GM23338 (cell line): ENCODE data around the gene IMPA2. TPM values are rescaled to one million over a fixed set of nuclear protein-coding genes. Genes with fewer than 3 reads are reported as not detected.
A peak's percentile ranks its signal among the peaks of the same experiment; 100 is the strongest.

Experiments
- ATAC-seq: fragments of 200-7000 bp; cut with Tn5 transposase; 3 replicates; pipeline ENCODE4 v1.9.1; 2020
- DNase-seq: peaks from one replicate; pipeline ENCODE4 v3.0.0-alpha.2; 2015; ENCODE audit warnings: low spot score
- H2AFZ ChIP-seq: fragments of 200-600 bp; sonication (generic); 2 replicates; pipeline ENCODE4 v1.8.0; 2016; ENCODE audit warnings: antibody characterized with exemption, mild to moderate bottlenecking, moderate library complexity
- H3F3A ChIP-seq: fragments of 200-600 bp; sonication (generic); replicated peaks from 2 replicates; pipeline ENCODE4 v1.8.0; 2017; ENCODE audit warnings: antibody characterized with exemption, mixed run types, low read depth
- H3K27ac ChIP-seq: fragments of 200-600 bp; sonication (generic); 2 replicates; pipeline ENCODE4 v1.6.1; 2016; ENCODE audit warnings: low read depth
- H3K27me3 ChIP-seq: fragments of 200-600 bp; sonication (generic); 2 replicates; pipeline ENCODE4 v1.8.0; 2016; ENCODE audit warnings: mild to moderate bottlenecking, mixed run types, moderate library complexity; ENCODE audit not compliant: insufficient read depth
- H3K36me3 ChIP-seq: fragments of 200-600 bp; sonication (generic); 2 replicates; pipeline ENCODE4 v1.8.0; 2016; ENCODE audit warnings: mild to moderate bottlenecking; ENCODE audit not compliant: insufficient read depth
- H3K4me1 ChIP-seq: fragments of 200-600 bp; sonication (generic); 2 replicates; pipeline ENCODE4 v1.8.0; 2016; ENCODE audit warnings: mild to moderate bottlenecking, moderate library complexity; ENCODE audit not compliant: insufficient read depth
- H3K4me2 ChIP-seq: fragments of 200-600 bp; sonication (generic); 2 replicates; pipeline ENCODE4 v1.7.1; 2017; ENCODE audit warnings: mixed run types
- H3K4me3 ChIP-seq: fragments of 200-600 bp; sonication (generic); 2 replicates; pipeline ENCODE4 v1.6.1; 2016; ENCODE audit warnings: mixed run types
- H3K79me2 ChIP-seq: fragments of 200-600 bp; sonication (generic); replicated peaks from 2 replicates; pipeline ENCODE4 v1.8.0; 2017; ENCODE audit warnings: mild to moderate bottlenecking; ENCODE audit not compliant: insufficient read depth
- H3K9me2 ChIP-seq: fragments of 200-600 bp; sonication (generic); 2 replicates; pipeline ENCODE4 v1.8.0; 2017; ENCODE audit not compliant: insufficient read depth
- H4K20me1 ChIP-seq: fragments of 200-600 bp; sonication (generic); replicated peaks from 2 replicates; pipeline ENCODE4 v1.8.0; 2017; ENCODE audit warnings: mild to moderate bottlenecking; ENCODE audit not compliant: insufficient read depth
- H3K27ac Mint-ChIP-seq: 2 replicates; pipeline ENCODE4 v1.8.0; 2020; ENCODE audit warnings: inconsistent platforms, mild to moderate bottlenecking, moderate library complexity, mixed read lengths
- H3K27me3 Mint-ChIP-seq: 3 replicates; pipeline ENCODE4 v1.8.0; 2022; ENCODE audit warnings: low read depth, mild to moderate bottlenecking, moderate library complexity, mixed read lengths, inconsistent platforms; ENCODE audit not compliant: insufficient read depth, poor library complexity
- H3K36me3 Mint-ChIP-seq: 3 replicates; pipeline ENCODE4 v1.8.0; 2021; ENCODE audit warnings: low read depth, mild to moderate bottlenecking, inconsistent platforms, moderate library complexity, mixed read lengths
- H3K4me1 Mint-ChIP-seq: 3 replicates; pipeline ENCODE4 v1.8.0; 2020; ENCODE audit warnings: mild to moderate bottlenecking, inconsistent platforms, mixed read lengths
- H3K4me3 Mint-ChIP-seq: 3 replicates; pipeline ENCODE4 v1.8.0; 2021; ENCODE audit warnings: moderate library complexity, mild to moderate bottlenecking, inconsistent platforms, mixed read lengths
- H3K9me3 Mint-ChIP-seq: 3 replicates; pipeline ENCODE4 v1.8.0; 2020; ENCODE audit warnings: moderate library complexity, mild to moderate bottlenecking, inconsistent platforms, mixed read lengths
- CREB1 ChIP-seq: fragments of 250-450 bp; sonication (Bioruptor Pico); IDR thresholded peaks from 2 replicates; pipeline ENCODE4 v1.5.0; 2020; ENCODE audit warnings: low read depth, mild to moderate bottlenecking, moderate library complexity
- ETS1 ChIP-seq: IDR thresholded peaks from 2 replicates; pipeline ENCODE4 v1.6.1; 2016; ENCODE audit warnings: antibody characterized with exemption
- REST ChIP-seq: IDR thresholded peaks from one replicate; pipeline ENCODE4 v1.6.1; 2018; ENCODE audit warnings: antibody characterized with exemption; ENCODE audit not compliant: unreplicated experiment
- ZNF114 ChIP-seq: fragments of 250-450 bp; sonication (Bioruptor Pico); IDR thresholded peaks from 2 replicates; pipeline ENCODE4 v1.5.0; 2020; ENCODE audit warnings: mild to moderate bottlenecking, moderate library complexity
- polyA plus RNA-seq: library from polyadenylated mRNA; unstranded; fragments of >200 nt; fragmentation: Nextera tagmentation; extraction: Ambion mirVana; gene quantifications from 2 replicates; pipeline ENCODE4 v1.2.1, GENCODE V29; 2016
- total RNA-seq: library from RNA; depleted of rRNA; stranded (reverse); fragments of >200 nt; shearing (Covaris generic); gene quantifications from 2 replicates; pipeline ENCODE4 v1.2.3, GENCODE V29; 2014
- TF ChIP-seq, protein P1 (sequence below): fragments of 250-450 bp; sonication (Bioruptor Pico); IDR thresholded peaks from 2 replicates; pipeline ENCODE4 v1.5.0; 2020; ENCODE audit warnings: mild to moderate bottlenecking, moderate library complexity

Gene IMPA2
- total and polyA plus RNA-seq, 2 experiments from 2014 or later, result 50.4 to 122 TPM

GRCh38 chr18:12032786-12033642 lies 51.7 kb downstream of the IMPA2 start:
- Mint-ChIP-seq H3K4me3 (no peak overlapping the region), H3K9me3 (no peaks in the 10 kb centered on the region), H3K4me1 (peaks cover 9% of the 10 kb centered on the region), H3K27ac (peak overlapping the region; percentile 6; the same call in 1 of the 2 replicates), H3K27me3 (peaks cover 21% of the 10 kb centered on the region), H3K36me3 (peaks cover 49% of the 10 kb centered on the region)
- H3K9me2 ChIP-seq, result no peaks in the 10 kb centered on the region
- H3K27ac ChIP-seq, result no peak overlapping the region
- H3F3A ChIP-seq, result no peaks in the 10 kb centered on the region
- H3K4me3 ChIP-seq, result no peak overlapping the region
- no peaks in the 10 kb centered on the region for H4K20me1 ChIP-seq
- no peaks in the 10 kb centered on the region for H3K4me1 ChIP-seq
- DNase-seq, result no peak
- H3K79me2 ChIP-seq, result no peaks in the 10 kb centered on the region
- no peak overlapping the region for H2AFZ ChIP-seq
- peaks cover 22% of the 10 kb centered on the region for H3K36me3 ChIP-seq
- H3K4me2 ChIP-seq, result no peak overlapping the region
- H3K27me3 ChIP-seq, result peaks cover 9% of the 10 kb centered on the region
- TF ChIP-seq REST, result no peak
- no peak for ATAC-seq

GRCh38 chr18:12033643-12034025 lies 52.3 kb downstream of the IMPA2 start:
- no peak overlapping the region for H3K27ac Mint-ChIP-seq
- Histone ChIP-seq H3K4me3 (no peak overlapping the region), H3K4me2 (no peak overlapping the region), H3K27me3 (peaks cover 15% of the 10 kb centered on the region), H3K4me1 (no peaks in the 10 kb centered on the region), H3K36me3 (peaks cover 22% of the 10 kb centered on the region), H3K27ac (no peak overlapping the region), H4K20me1 (no peaks in the 10 kb centered on the region), H3K79me2 (no peaks in the 10 kb centered on the region), H3K9me2 (no peaks in the 10 kb centered on the region), H3F3A (no peaks in the 10 kb centered on the region), H2AFZ (no peak overlapping the region)
- no peaks in the 10 kb centered on the region for H3K9me3 Mint-ChIP-seq
- H3K27me3 Mint-ChIP-seq, result peaks cover 26% of the 10 kb centered on the region
- ATAC-seq (no peak), DNase-seq (no peak)
- no peak overlapping the region for H3K4me3 Mint-ChIP-seq
- peaks cover 9% of the 10 kb centered on the region for H3K4me1 Mint-ChIP-seq
- peaks cover 44% of the 10 kb centered on the region for H3K36me3 Mint-ChIP-seq
- TF ChIP-seq REST (no peak), ETS1 (no peak), ZNF114 (CRISPR knock-in tag) (no peak), CREB1 (no peak)
- TF ChIP-seq, protein P1, sequence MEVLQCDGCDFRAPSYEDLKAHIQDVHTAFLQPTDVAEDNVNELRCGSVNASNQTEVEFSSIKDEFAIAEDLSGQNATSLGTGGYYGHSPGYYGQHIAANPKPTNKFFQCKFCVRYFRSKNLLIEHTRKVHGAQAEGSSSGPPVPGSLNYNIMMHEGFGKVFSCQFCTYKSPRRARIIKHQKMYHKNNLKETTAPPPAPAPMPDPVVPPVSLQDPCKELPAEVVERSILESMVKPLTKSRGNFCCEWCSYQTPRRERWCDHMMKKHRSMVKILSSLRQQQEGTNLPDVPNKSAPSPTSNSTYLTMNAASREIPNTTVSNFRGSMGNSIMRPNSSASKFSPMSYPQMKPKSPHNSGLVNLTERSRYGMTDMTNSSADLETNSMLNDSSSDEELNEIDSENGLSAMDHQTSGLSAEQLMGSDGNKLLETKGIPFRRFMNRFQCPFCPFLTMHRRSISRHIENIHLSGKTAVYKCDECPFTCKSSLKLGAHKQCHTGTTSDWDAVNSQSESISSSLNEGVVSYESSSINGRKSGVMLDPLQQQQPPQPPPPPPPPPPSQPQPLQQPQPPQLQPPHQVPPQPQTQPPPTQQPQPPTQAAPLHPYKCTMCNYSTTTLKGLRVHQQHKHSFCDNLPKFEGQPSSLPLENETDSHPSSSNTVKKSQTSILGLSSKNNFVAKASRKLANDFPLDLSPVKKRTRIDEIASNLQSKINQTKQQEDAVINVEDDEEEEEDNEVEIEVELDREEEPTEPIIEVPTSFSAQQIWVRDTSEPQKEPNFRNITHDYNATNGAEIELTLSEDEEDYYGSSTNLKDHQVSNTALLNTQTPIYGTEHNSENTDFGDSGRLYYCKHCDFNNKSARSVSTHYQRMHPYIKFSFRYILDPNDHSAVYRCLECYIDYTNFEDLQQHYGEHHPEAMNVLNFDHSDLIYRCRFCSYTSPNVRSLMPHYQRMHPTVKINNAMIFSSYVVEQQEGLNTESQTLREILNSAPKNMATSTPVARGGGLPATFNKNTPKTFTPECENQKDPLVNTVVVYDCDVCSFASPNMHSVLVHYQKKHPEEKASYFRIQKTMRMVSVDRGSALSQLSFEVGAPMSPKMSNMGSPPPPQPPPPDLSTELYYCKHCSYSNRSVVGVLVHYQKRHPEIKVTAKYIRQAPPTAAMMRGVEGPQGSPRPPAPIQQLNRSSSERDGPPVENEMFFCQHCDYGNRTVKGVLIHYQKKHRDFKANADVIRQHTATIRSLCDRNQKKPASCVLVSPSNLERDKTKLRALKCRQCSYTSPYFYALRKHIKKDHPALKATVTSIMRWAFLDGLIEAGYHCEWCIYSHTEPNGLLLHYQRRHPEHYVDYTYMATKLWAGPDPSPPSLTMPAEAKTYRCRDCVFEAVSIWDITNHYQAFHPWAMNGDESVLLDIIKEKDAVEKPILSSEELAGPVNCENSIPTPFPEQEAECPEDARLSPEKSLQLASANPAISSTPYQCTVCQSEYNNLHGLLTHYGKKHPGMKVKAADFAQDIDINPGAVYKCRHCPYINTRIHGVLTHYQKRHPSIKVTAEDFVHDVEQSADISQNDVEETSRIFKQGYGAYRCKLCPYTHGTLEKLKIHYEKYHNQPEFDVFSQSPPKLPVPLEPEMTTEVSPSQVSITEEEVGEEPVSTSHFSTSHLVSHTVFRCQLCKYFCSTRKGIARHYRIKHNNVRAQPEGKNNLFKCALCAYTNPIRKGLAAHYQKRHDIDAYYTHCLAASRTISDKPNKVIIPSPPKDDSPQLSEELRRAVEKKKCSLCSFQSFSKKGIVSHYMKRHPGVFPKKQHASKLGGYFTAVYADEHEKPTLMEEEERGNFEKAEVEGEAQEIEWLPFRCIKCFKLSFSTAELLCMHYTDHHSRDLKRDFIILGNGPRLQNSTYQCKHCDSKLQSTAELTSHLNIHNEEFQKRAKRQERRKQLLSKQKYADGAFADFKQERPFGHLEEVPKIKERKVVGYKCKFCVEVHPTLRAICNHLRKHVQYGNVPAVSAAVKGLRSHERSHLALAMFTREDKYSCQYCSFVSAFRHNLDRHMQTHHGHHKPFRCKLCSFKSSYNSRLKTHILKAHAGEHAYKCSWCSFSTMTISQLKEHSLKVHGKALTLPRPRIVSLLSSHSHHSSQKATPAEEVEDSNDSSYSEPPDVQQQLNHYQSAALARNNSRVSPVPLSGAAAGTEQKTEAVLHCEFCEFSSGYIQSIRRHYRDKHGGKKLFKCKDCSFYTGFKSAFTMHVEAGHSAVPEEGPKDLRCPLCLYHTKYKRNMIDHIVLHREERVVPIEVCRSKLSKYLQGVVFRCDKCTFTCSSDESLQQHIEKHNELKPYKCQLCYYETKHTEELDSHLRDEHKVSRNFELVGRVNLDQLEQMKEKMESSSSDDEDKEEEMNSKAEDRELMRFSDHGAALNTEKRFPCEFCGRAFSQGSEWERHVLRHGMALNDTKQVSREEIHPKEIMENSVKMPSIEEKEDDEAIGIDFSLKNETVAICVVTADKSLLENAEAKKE, result no peak
